ENCODE results near the gene FHOD3. TPM values are rescaled to one million over a fixed set of nuclear protein-coding genes. Genes with fewer than 3 reads are reported as not detected.

The FHOD3 gene
- total and polyA plus RNA-seq, 2 of the 8 experiments (the other 6 are each of a cell fraction or from before 2014, with no cell fraction given): 9.7 to 10.5 TPM

- TF ChIP-seq CHD7 (IDR thresholded peaks at IDR 0.05; ENCODE audit: insufficient replicate concordance, low read length) (no peak), GTF2F1 (IDR thresholded peaks at IDR 0.05; ENCODE audit: borderline replicate concordance, low read depth, low read length) (no peak), KDM1A (IDR thresholded peaks at IDR 0.05; ENCODE audit: borderline replicate concordance, low read length) (no peak), SIN3A (conservative IDR thresholded peaks at IDR 0.05 in 1 of 2, IDR thresholded peaks at IDR 0.05 in 1 of 2; ENCODE audit: low read depth in 1 of 2, low read length in 2 of 2) (no peak), YY1 (IDR thresholded peaks at IDR 0.05; ENCODE audit: low read depth, low read length) (no peak), CHD2 (IDR thresholded peaks at IDR 0.05; ENCODE audit: low read length) (no peak), SUZ12 (IDR thresholded peaks at IDR 0.05; ENCODE audit: low read length) (no peak), NANOG (IDR thresholded peaks at IDR 0.05; ENCODE audit: insufficient read depth, low read depth, low read length, poor library complexity, severe bottlenecking) (no peak), POU5F1 (IDR thresholded peaks at IDR 0.05; ENCODE audit: low read depth, low read length) (no peak)
These were observed 293.4 kb downstream of the FHOD3 start (continued) for GRCh38 chr18:36590621-36591580.
